Mucosa of descending colon (tissue), 3 donors: Measurements from ENCODE around the gene CPLX4. TPM values are rescaled to one million over a fixed set of nuclear protein-coding genes. Genes with fewer than 3 reads are reported as not detected.

Source experiments
- ATAC-seq: fragments of 200-7000 bp; cut with Tn5 transposase; one replicate; pipeline ENCODE4 v1.9.1; 2020; ENCODE audit warnings: mild to moderate bottlenecking, moderate library complexity
- DNase-seq, 3 donors: peaks; one replicate each; pipeline ENCODE4 v3.0.0-alpha.2; 2020
- H3K36me3 ChIP-seq: fragments of 200-600 bp; one replicate; pipeline ENCODE4 v1.8.0; 2021; ENCODE audit warnings: low read depth, mild to moderate bottlenecking
- H3K4me1 ChIP-seq: fragments of 200-600 bp; one replicate; pipeline ENCODE4 v1.8.0; 2021; ENCODE audit warnings: low read depth, mild to moderate bottlenecking
- H3K4me3 ChIP-seq: fragments of 200-600 bp; one replicate; pipeline ENCODE4 v1.8.0; 2021; ENCODE audit warnings: mild to moderate bottlenecking
- H3K9me3 ChIP-seq: fragments of 200-600 bp; one replicate; pipeline ENCODE4 v1.8.0; 2021; ENCODE audit warnings: mild to moderate bottlenecking
- CTCF ChIP-seq: fragments of 200-600 bp; IDR thresholded peaks from one replicate; pipeline ENCODE4 v1.8.0; 2022; ENCODE audit warnings: antibody characterized with exemption, mild to moderate bottlenecking
- intact Hi-C, 2 donors: fragments of 100-400 bp; cut with DNase I in 1 of 2; cut with micrococcal nuclease in 1 of 2; formaldehyde crosslinking; loops; one replicate each; pipeline versions ENCODE4 v1.11.0 to v1.11.1; 2022; cut with DNase I, micrococcal nuclease
- long read RNA-seq, 2 donors: library from polyadenylated mRNA; unstranded; transcript quantifications; one replicate each; pipeline ENCODE4 v2.0.0, GENCODE V29; 2019 to 2021
- total RNA-seq, 3 donors: library from RNA; stranded (reverse); fragmentation: NEBNext Ultra II Directional in 2 of 3; extraction: Animal tissue kit (Norgen Biotek cat#: 25700) in 2 of 3; gene quantifications; one replicate each; pipeline versions ENCODE4 v1.2.1 to v1.2.4, GENCODE V29; 2021 to 2023
- donor health status: DM: no; HTN: no; CAD: no; lungs with moderate emphysema.
- donor health status: DM: no; HTN: no; CAD: no.
- donor health status: DM: no; HTN: yes; CAD: no.

The CPLX4 gene
- total RNA-seq = not detected
- long read RNA-seq, donor 1 = 0 reads
- long read RNA-seq, donor 2 = 0 reads

GRCh38 chr18:59318460-59319050, at the start of gene CPLX4:
Gene CPLX4, minus strand, starts transcription at chr18:59318649. Its CDS starts 187 bp downstream, at chr18:59318462.
- H3K4me3 ChIP-seq = no peak within 1 kb of the TSS
- ATAC-seq (no peak), DNase-seq (no peak)
- no peak for TF ChIP-seq CTCF
- no peaks in the 10 kb centered on the region for H3K36me3 ChIP-seq
- intact Hi-C loops = no loop called here
- no peaks in the 10 kb centered on the region for H3K4me1 ChIP-seq
- H3K9me3 ChIP-seq = no peaks in the 10 kb centered on the region

- Histone ChIP-seq H3K36me3 (no peaks in the 10 kb centered on the region), H3K9me3 (no peaks in the 10 kb centered on the region), H3K4me1 (no peaks in the 10 kb centered on the region), H3K4me3 (no peak overlapping the region)
- no peak for TF ChIP-seq CTCF
- intact Hi-C loops = no loop called here
- ATAC-seq (no peak), DNase-seq (no peak)
Measured at GRCh38 chr18:59360381-59360780, 41.9 kb upstream of the CPLX4 start.

- DNase-seq (no peak), ATAC-seq (peak; percentile 1)
- no peak for TF ChIP-seq CTCF
- no peaks in the 10 kb centered on the region for H3K9me3 ChIP-seq
- no peaks in the 10 kb centered on the region for H3K4me1 ChIP-seq
- intact Hi-C loops = no loop called here
- no peak overlapping the region for H3K4me3 ChIP-seq
- H3K36me3 ChIP-seq = no peaks in the 10 kb centered on the region
Measured at GRCh38 chr18:59359576-59359952, 41.1 kb upstream of the CPLX4 start.

GRCh38 chr18:59358712-59359575, 40.5 kb upstream of the CPLX4 start, which contains the start of gene LMAN1:
Gene LMAN1, minus strand, starts transcription at chr18:59359265. Its CDS starts 21 bp downstream, at chr18:59359244.
- intact Hi-C loops = no loop called here
- peak; percentile 99 for ATAC-seq

GRCh38 chr18:59358414-59358711, 39.9 kb upstream of the CPLX4 start:
- Histone ChIP-seq H3K4me1 (no peaks in the 10 kb centered on the region), H3K4me3 (peak overlapping the region; percentile 88), H3K9me3 (no peaks in the 10 kb centered on the region), H3K36me3 (no peaks in the 10 kb centered on the region)
- no peak for TF ChIP-seq CTCF
- intact Hi-C loops = no loop called here
- ATAC-seq (no peak), DNase-seq (peak in 1 of 3 donors; percentile 30)

More at GRCh38 chr18:59358712-59359575, 40.5 kb upstream of the CPLX4 start, which contains the start of gene LMAN1:
- H3K9me3 ChIP-seq = no peaks in the 10 kb centered on the region
- no peaks in the 10 kb centered on the region for H3K4me1 ChIP-seq
- TF ChIP-seq CTCF = no peak
- H3K4me3 ChIP-seq = peak within 1 kb of the TSS; percentile 88
- DNase-seq = peak; percentile 96
- H3K36me3 ChIP-seq = no peaks in the 10 kb centered on the region
